Skeletal muscle cell (primary cell): ENCODE results near the gene CFD.
"Not testable (repeated sequence)": the region's sequence is repeated elsewhere in the genome, so short reads cannot be mapped to it uniquely, and the experiment has no call there.

Source experiments
- DNase-seq: peaks from one replicate; pipeline ENCODE4 v3.0.0-alpha.2; 2010; ENCODE audit warnings: low read depth
- H3K4me3 ChIP-seq: 2 replicates; pipeline ENCODE4 v1.5.1; 2011; ENCODE audit warnings: low read depth, mild to moderate bottlenecking, control low read depth, low read length, moderate library complexity

The CFD gene

GRCh38 chr19:882871-883497 lies 23.5 kb downstream of the CFD start:
- no peak for DNase-seq
- H3K4me3 ChIP-seq = no peak overlapping the region

GRCh38 chr19:883661-884211 lies 24.3 kb downstream of the CFD start:
- DNase-seq = no peak
- H3K4me3 ChIP-seq = no peak overlapping the region

GRCh38 chr19:884420-885211 lies 25.2 kb downstream of the CFD start:
- no peak overlapping the region for H3K4me3 ChIP-seq
- no peak for DNase-seq

GRCh38 chr19:885536-886224 lies 26.2 kb downstream of the CFD start:
- no peak for DNase-seq
- H3K4me3 ChIP-seq = no peak overlapping the region

GRCh38 chr19:887072-887471 lies 27.6 kb downstream of the CFD start:
- DNase-seq = no peak
- H3K4me3 ChIP-seq = no peak overlapping the region

GRCh38 chr19:887599-887998 lies 28.1 kb downstream of the CFD start:
- no peak overlapping the region for H3K4me3 ChIP-seq
- no peak for DNase-seq

DNA sequence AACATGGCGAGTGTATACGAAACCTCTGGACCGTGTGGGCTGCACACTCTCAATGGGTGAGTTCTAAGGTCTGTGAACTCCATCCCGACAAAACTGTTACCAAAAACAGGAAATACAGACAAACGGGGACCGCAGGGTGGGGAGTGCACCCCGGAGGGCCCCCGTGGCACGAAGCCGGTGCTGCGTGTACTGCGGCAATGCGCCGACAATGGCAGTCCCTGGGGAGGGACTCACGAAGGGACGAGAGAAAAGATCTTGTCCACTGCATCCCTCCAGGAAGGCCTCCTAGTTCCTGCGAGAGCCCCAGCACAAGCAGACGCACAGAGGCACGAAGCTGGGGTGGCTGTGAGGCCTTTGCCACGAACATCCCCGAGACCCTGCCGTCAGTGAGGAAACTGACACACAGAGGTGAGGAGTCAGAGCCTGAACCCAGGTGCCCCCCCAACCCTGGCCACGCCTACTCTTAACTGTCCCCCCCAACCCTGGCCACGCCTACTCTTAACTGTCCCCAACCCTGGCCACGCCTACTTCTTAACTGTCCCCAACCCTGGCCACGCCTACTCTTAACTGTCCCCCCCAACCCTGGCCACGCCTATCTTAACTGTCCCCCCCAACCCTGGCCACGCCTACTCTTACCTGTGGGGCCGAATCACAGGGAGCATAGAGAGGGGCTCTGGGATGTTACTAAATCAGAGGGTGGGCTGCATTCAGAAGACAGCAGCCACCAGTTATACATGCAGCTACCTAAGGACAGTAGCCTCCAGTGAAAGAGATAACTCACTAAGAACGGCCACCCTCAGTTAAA lies 29.3 kb downstream of the CFD start:
- H3K4me3 ChIP-seq = no peak overlapping the region
- no peak for DNase-seq

GRCh38 chr19:889662-890295 lies 30.3 kb downstream of the CFD start:
- DNase-seq = no peak

GRCh38 chr19:890831-891230 lies 31.4 kb downstream of the CFD start:
- no peak overlapping the region for H3K4me3 ChIP-seq
- no peak for DNase-seq

More at GRCh38 chr19:889662-890295, 30.3 kb downstream of the CFD start:
- H3K4me3 ChIP-seq = no peak overlapping the region

GRCh38 chr19:891421-892200 lies 32.1 kb downstream of the CFD start:
- H3K4me3 ChIP-seq = peak overlapping the region; percentile 78
- not testable (repeated sequence) for DNase-seq

DNA sequence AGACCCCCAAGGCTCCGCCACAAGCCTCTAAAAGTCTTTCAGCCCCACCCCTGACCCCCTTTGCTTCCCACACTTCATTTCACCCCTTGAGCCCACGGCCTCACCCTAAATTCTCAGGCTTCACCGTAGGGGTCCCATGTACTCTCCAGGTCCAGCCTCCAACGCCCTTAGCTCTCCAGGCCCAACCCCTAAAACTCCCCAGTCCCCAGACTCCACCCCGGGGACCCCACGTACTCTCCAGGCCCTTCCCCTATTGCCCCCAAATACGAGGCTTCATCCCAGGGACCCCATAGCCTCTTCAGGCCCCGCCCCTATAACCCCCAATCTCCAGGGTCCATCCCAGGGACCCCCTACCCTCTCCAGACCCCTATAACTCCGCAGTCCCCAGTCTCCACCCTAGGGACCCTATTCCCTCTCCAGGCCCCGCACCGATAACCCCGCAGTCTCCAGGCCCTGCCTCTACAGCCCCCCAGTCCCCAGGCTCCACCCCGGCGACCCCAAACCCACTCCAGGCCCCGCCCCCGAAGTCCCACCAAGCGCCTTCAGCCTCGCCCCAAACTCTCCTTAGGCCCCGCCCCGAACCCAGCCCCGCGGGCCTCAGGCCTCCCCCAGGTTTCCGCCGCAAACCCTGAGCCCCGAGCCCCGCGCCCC lies 32.9 kb downstream of the CFD start:
- peak overlapping the region; percentile 78 for H3K4me3 ChIP-seq
- DNase-seq = no peak

DNA sequence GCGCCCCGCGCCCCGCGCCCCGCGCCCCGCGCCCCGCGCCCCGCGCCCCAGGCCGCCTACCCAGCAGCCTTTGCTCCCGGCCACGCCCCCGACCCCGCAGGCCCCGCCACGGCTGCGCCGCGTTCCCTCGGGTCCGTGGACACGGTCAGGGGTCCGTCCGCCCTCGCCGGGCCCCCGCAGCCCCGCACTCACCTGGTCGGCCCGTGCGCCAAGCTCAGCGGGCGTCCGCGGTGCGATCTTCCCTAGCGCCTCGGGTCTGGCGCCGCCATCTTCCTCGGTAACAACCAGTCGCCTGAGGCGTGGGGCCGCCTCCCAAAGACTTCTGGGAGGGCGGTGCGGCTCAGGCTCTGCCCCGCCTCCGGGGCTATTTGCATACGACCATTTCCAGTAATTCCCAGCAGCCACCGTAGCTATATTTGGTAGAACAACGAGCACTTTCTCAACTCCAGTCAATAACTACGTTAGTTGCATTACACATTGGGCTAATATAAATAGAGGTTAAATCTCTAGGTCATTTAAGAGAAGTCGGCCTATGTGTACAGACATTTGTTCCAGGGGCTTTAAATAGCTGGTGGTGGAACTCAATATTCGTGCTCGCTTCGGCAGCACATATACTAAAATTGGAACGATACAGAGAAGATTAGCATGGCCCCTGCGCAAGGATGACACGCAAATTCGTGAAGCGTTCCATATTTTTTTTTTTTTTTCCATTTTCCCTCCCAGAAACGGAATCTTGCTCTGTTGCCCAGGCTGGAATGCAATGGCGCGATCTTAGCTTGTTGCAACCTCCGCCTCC lies 33.6 kb downstream of the CFD start, which contains the start of the genes MED16 and RNU6-9:
Gene MED16, minus strand, starts transcription at position 294 of the 796 bp plus-strand sequence. CDS start 2,056 bp downstream, outside the sequence.
Gene RNU6-9, plus strand, starts transcription at position 591 of the 796 bp plus-strand sequence.
- peak within 1 kb of the TSS; percentile 78 for H3K4me3 ChIP-seq
- DNase-seq = peak; percentile 68

GRCh38 chr19:896434-896833 lies 37.0 kb downstream of the CFD start:
- DNase-seq = no peak
- H3K4me3 ChIP-seq = no peak overlapping the region

- no peak for DNase-seq
- H3K4me3 ChIP-seq = no peak overlapping the region
Measured at GRCh38 chr19:896999-897398, 37.5 kb downstream of the CFD start.

- no peak for DNase-seq
- no peak overlapping the region for H3K4me3 ChIP-seq
Measured at GRCh38 chr19:897442-898039, 38.1 kb downstream of the CFD start.

DNA sequence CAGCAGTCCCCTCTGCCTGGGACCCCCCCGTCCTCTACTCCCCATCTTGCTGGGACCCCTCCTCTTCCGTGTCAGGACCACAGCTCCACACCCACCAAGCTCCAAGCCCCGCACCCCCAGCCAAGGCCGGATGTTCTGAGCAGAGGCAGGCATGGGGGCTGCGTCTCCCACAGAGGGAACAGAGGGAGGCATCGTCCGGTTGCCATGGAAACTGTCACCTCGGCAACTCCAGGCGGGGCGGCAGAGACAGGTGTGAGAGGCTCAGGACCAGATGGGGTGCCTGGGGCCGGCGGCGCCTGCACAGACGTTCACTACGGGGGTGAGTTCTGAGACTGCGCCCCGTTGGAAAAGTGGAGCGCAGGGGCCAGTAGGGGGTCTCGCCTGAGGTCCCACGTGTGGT lies 39.2 kb downstream of the CFD start:
- H3K4me3 ChIP-seq = no peak overlapping the region
- no peak for DNase-seq
